ENCODE results near the gene GJC1. TPM values are rescaled to one million over a fixed set of nuclear protein-coding genes. Genes with fewer than 3 reads are reported as not detected.
A peak's percentile ranks its signal among the peaks of the same experiment; 100 is the strongest.

GJC1 gene
- total RNA-seq, 1 donor = 10.5 TPM

GRCh38 chr17:44775136-44775837 lies 54.8 kb downstream of the GJC1 start:
- no peak for TF ChIP-seq CTCF (IDR thresholded peaks at IDR 0.05; ENCODE audit: extremely low read depth, low read depth, low read length)
- no peaks in the 10 kb centered on the region for H3K36me3 ChIP-seq (ENCODE audit: insufficient read depth, low read length)
- peak; percentile 100 for DNase-seq (ENCODE audit: insufficient read length, low spot score, missing footprints)
- peak overlapping the region; percentile 73 for H2AFZ ChIP-seq (ENCODE audit: low read length)
- H3K79me2 ChIP-seq (ENCODE audit: insufficient read depth, low read length) = no peaks in the 10 kb centered on the region
- no peaks in the 10 kb centered on the region for H3K9me3 ChIP-seq (ENCODE audit: low read depth, low read length)
- peak overlapping the region; percentile 97 for H3K4me2 ChIP-seq (ENCODE audit: insufficient read depth, low read length)
- H3K27me3 ChIP-seq (ENCODE audit: insufficient read depth, low read length) = peaks cover 6% of the 10 kb centered on the region
- no peaks in the 10 kb centered on the region for H4K20me1 ChIP-seq (ENCODE audit: insufficient read depth, low read length)
- H3K27ac ChIP-seq (ENCODE audit: low read depth, low read length) = no peak overlapping the region
- H3K4me3 ChIP-seq (ENCODE audit: insufficient read depth, low read length) = peak overlapping the region; percentile 73
- H3K4me1 ChIP-seq (ENCODE audit: insufficient read depth, low read length) = peaks cover 11% of the 10 kb centered on the region

GRCh38 chr17:44774271-44775135 lies 55.6 kb downstream of the GJC1 start:
- H4K20me1 ChIP-seq (ENCODE audit: insufficient read depth, low read length) = no peaks in the 10 kb centered on the region
- H3K4me2 ChIP-seq (ENCODE audit: insufficient read depth, low read length) = peak overlapping the region; percentile 97
- peaks cover 11% of the 10 kb centered on the region for H3K4me1 ChIP-seq (ENCODE audit: insufficient read depth, low read length)
- peaks cover 6% of the 10 kb centered on the region for H3K27me3 ChIP-seq (ENCODE audit: insufficient read depth, low read length)
- peak; percentile 97 for TF ChIP-seq CTCF (IDR thresholded peaks at IDR 0.05; ENCODE audit: extremely low read depth, low read depth, low read length)
- no peaks in the 10 kb centered on the region for H3K9me3 ChIP-seq (ENCODE audit: low read depth, low read length)
- H3K4me3 ChIP-seq (ENCODE audit: insufficient read depth, low read length) = peak overlapping the region; percentile 73
- peak; percentile 99 for DNase-seq (ENCODE audit: insufficient read length, low spot score, missing footprints)
- H3K36me3 ChIP-seq (ENCODE audit: insufficient read depth, low read length) = no peaks in the 10 kb centered on the region
- H3K79me2 ChIP-seq (ENCODE audit: insufficient read depth, low read length) = no peaks in the 10 kb centered on the region
- H3K27ac ChIP-seq (ENCODE audit: low read depth, low read length) = no peak overlapping the region
- peak overlapping the region; percentile 73 for H2AFZ ChIP-seq (ENCODE audit: low read length)

GRCh38 chr17:44773140-44773539 lies 56.9 kb downstream of the GJC1 start:
- Histone ChIP-seq H3K36me3 (ENCODE audit: insufficient read depth, low read length) (no peaks in the 10 kb centered on the region), H3K27me3 (ENCODE audit: insufficient read depth, low read length) (peaks cover 6% of the 10 kb centered on the region), H3K4me2 (ENCODE audit: insufficient read depth, low read length) (no peak overlapping the region), H3K9me3 (ENCODE audit: low read depth, low read length) (no peaks in the 10 kb centered on the region), H3K4me1 (ENCODE audit: insufficient read depth, low read length) (peaks cover 11% of the 10 kb centered on the region), H4K20me1 (ENCODE audit: insufficient read depth, low read length) (no peaks in the 10 kb centered on the region), H3K4me3 (ENCODE audit: insufficient read depth, low read length) (no peak overlapping the region), H3K27ac (ENCODE audit: low read depth, low read length) (no peak overlapping the region), H3K79me2 (ENCODE audit: insufficient read depth, low read length) (no peaks in the 10 kb centered on the region), H2AFZ (ENCODE audit: low read length) (no peak overlapping the region)
- peak; percentile 72 for DNase-seq (ENCODE audit: insufficient read length, low spot score, missing footprints)
- no peak for TF ChIP-seq CTCF (IDR thresholded peaks at IDR 0.05; ENCODE audit: extremely low read depth, low read depth, low read length)
